ENCODE results near the gene ITCH.

Gene ITCH

DNA sequence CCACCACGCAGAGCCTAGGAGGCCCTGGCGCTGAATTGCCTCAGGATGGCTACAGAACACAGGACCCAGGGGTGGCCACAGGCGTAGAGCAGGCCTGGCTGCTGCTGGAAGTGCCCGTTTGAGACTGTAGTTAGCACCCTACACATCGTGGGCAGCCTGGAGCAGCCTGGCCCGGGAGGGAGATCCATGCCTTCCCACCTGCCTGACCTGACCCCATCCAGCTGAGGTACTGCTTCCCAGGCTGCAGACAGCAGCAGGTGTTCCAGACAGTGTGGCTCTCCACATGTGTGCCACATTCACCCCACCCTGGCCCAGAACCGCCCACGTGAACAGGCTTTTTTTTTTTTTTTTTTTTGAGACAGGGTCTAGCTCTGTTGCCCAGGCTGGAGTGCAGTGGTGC lies 174.6 kb downstream of the ITCH start:
- no peak for FAIRE-seq
- no peak for DNase-seq (ENCODE audit: insufficient read length, low spot score)
- TF ChIP-seq POU2F2 (IDR thresholded peaks at IDR 0.05; ENCODE audit: low read depth, low read length) = no peak
- no peak for TF ChIP-seq PAX5 (IDR thresholded peaks at IDR 0.05; ENCODE audit: insufficient read depth, low read length, severe bottlenecking)
- TF ChIP-seq POLR2AphosphoS5 (IDR thresholded peaks at IDR 0.05; ENCODE audit: low read depth, low read length) = no peak
- no peak for TF ChIP-seq TAF1 (IDR thresholded peaks at IDR 0.05; ENCODE audit: low read depth, low read length)
- TF ChIP-seq POLR2A (IDR thresholded peaks at IDR 0.05; ENCODE audit: low read depth, low read length) = no peak
- no peak for TF ChIP-seq SPI1 (IDR thresholded peaks at IDR 0.05; ENCODE audit: low read depth, low read length)

- DNase-seq (ENCODE audit: insufficient read length, low spot score) (peak; percentile 44), FAIRE-seq (peak; percentile 80)
- TF ChIP-seq SPI1 (IDR thresholded peaks at IDR 0.05; ENCODE audit: low read depth, low read length) = no peak
- TF ChIP-seq POU2F2 (IDR thresholded peaks at IDR 0.05; ENCODE audit: low read depth, low read length) = no peak
- TF ChIP-seq POLR2A (IDR thresholded peaks at IDR 0.05; ENCODE audit: low read depth, low read length) = no peak
- no peak for TF ChIP-seq TAF1 (IDR thresholded peaks at IDR 0.05; ENCODE audit: low read depth, low read length)
- TF ChIP-seq PAX5 (IDR thresholded peaks at IDR 0.05; ENCODE audit: insufficient read depth, low read length, severe bottlenecking) = no peak
- TF ChIP-seq POLR2AphosphoS5 (IDR thresholded peaks at IDR 0.05; ENCODE audit: low read depth, low read length) = no peak
These were observed 175.6 kb downstream of the ITCH start for GRCh38 chr20:34538671-34539123.

DNA sequence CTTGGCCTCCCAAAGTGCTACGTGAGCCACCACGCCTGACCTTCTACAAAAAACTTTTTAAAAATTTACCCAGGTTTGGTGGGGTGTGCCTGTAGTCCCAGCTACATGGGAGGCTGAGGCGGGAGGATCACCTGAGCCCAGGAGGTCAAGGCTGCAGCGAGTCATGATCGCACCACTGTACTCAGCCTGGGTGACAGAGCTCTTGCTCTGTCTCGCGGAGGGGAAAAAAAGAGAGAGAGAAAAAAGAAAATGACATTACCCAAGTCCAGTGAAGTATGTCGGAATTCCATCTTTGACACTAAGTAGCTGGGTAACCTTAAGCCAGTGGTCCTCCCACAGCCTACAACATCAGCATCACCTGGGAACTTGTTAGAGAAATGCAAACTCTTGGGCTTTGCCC lies 176.7 kb downstream of the ITCH start:
- no peak for TF ChIP-seq POLR2A (IDR thresholded peaks at IDR 0.05; ENCODE audit: low read depth, low read length)
- TF ChIP-seq PAX5 (IDR thresholded peaks at IDR 0.05; ENCODE audit: insufficient read depth, low read length, severe bottlenecking) = no peak
- TF ChIP-seq TAF1 (IDR thresholded peaks at IDR 0.05; ENCODE audit: low read depth, low read length) = no peak
- no peak for TF ChIP-seq POU2F2 (IDR thresholded peaks at IDR 0.05; ENCODE audit: low read depth, low read length)
- TF ChIP-seq POLR2AphosphoS5 (IDR thresholded peaks at IDR 0.05; ENCODE audit: low read depth, low read length) = no peak
- TF ChIP-seq SPI1 (IDR thresholded peaks at IDR 0.05; ENCODE audit: low read depth, low read length) = no peak
- DNase-seq (ENCODE audit: insufficient read length, low spot score) (no peak), FAIRE-seq (no peak)

- TF ChIP-seq POLR2AphosphoS5 (IDR thresholded peaks at IDR 0.05; ENCODE audit: low read depth, low read length) (no peak), POU2F2 (IDR thresholded peaks at IDR 0.05; ENCODE audit: low read depth, low read length) (no peak), SPI1 (IDR thresholded peaks at IDR 0.05; ENCODE audit: low read depth, low read length) (no peak), TAF1 (IDR thresholded peaks at IDR 0.05; ENCODE audit: low read depth, low read length) (no peak), POLR2A (IDR thresholded peaks at IDR 0.05; ENCODE audit: low read depth, low read length) (no peak), PAX5 (IDR thresholded peaks at IDR 0.05; ENCODE audit: insufficient read depth, low read length, severe bottlenecking) (no peak)
- FAIRE-seq = no peak
- DNase-seq (ENCODE audit: insufficient read length, low spot score) = no peak
These were observed 177.7 kb downstream of the ITCH start for GRCh38 chr20:34540596-34541263.

DNA sequence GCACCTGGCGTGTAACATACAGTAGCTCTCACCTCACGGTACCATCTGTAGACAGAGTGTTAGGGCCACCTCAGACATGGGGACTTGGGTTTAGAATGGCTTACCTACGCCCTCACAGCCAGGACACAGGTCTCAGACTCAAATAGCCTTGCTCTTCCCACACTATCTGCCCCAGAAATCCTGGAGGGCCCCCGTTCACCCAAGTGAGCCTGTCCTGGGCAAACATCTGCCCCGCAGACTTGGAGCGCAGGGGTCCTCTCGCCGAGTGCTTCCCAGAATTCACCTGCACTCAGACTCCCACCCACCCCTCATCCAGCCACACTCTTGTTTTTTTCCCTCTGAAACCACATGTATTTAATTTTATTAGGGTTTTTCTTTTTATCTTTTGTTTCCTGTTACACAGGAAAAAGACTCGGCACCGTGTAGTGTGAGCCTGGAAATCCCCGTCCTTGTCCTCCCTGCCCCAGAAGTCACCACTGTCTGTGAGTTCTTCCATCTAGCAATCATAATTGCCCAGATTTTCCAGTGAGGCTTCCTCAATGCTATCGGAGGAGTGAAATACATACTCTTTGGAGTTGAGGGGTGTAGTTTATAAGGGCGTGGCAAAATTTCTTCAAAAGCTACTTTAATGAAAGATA lies 178.3 kb downstream of the ITCH start:
- DNase-seq (ENCODE audit: insufficient read length, low spot score) (no peak), FAIRE-seq (no peak)
- no peak for TF ChIP-seq POU2F2 (IDR thresholded peaks at IDR 0.05; ENCODE audit: low read depth, low read length)
- TF ChIP-seq POLR2AphosphoS5 (IDR thresholded peaks at IDR 0.05; ENCODE audit: low read depth, low read length) = no peak
- TF ChIP-seq POLR2A (IDR thresholded peaks at IDR 0.05; ENCODE audit: low read depth, low read length) = no peak
- TF ChIP-seq PAX5 (IDR thresholded peaks at IDR 0.05; ENCODE audit: insufficient read depth, low read length, severe bottlenecking) = no peak
- TF ChIP-seq TAF1 (IDR thresholded peaks at IDR 0.05; ENCODE audit: low read depth, low read length) = no peak
- TF ChIP-seq SPI1 (IDR thresholded peaks at IDR 0.05; ENCODE audit: low read depth, low read length) = no peak

DNA sequence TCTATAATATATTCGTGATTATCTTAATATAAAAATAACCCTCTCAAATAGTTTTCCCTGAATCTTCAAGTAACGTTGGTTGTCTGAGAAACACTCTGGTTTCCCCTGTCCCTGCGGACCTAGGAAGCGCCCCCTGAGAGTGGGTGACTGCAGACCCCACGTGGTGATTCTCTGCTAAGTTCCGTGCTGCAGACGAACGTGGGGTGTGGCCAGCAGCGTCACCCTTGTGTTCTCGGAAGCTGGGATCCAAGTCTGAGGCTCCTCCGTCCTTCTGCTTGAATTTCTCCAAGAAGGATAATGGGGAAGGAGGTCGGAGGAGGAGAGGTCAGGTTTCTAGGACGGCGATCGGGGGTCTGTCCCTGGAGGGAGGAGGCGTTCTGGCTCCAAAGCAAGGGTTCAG lies 178.8 kb downstream of the ITCH start:
- TF ChIP-seq POLR2A (IDR thresholded peaks at IDR 0.05; ENCODE audit: low read depth, low read length) = no peak
- no peak for DNase-seq (ENCODE audit: insufficient read length, low spot score)
- no peak for FAIRE-seq

DNA sequence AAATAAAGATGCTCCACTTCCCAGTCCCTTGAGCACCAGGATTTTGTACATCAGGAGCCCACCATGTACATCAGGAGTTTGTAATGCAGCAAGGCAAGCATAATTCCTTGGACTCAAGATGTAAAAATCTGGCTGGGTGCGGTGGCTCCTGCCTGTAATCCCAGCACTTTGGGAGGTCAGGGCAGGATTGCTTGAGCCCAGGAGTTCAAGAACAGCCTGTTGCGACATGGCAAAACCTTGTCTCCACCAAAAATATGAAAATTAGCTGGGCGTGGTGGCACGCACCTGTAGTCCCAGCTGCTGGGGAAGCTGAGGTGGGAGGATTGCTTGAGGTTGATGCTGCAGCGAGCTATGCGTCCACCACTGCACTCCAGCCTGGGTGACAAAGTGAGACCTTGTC lies 179.4 kb downstream of the ITCH start:
- TF ChIP-seq SPI1 (IDR thresholded peaks at IDR 0.05; ENCODE audit: low read depth, low read length) = no peak
- no peak for TF ChIP-seq POLR2A (IDR thresholded peaks at IDR 0.05; ENCODE audit: low read depth, low read length)
- no peak for TF ChIP-seq TAF1 (IDR thresholded peaks at IDR 0.05; ENCODE audit: low read depth, low read length)
- TF ChIP-seq POLR2AphosphoS5 (IDR thresholded peaks at IDR 0.05; ENCODE audit: low read depth, low read length) = no peak
- TF ChIP-seq PAX5 (IDR thresholded peaks at IDR 0.05; ENCODE audit: insufficient read depth, low read length, severe bottlenecking) = no peak
- TF ChIP-seq POU2F2 (IDR thresholded peaks at IDR 0.05; ENCODE audit: low read depth, low read length) = no peak
- DNase-seq (ENCODE audit: insufficient read length, low spot score) (no peak), FAIRE-seq (no peak)

GRCh38 chr20:34543463-34544056 lies 180.5 kb downstream of the ITCH start:
- no peak for FAIRE-seq
- TF ChIP-seq PAX5 (IDR thresholded peaks at IDR 0.05; ENCODE audit: insufficient read depth, low read length, severe bottlenecking) (no peak), POLR2A (IDR thresholded peaks at IDR 0.05; ENCODE audit: low read depth, low read length) (no peak), POU2F2 (IDR thresholded peaks at IDR 0.05; ENCODE audit: low read depth, low read length) (no peak), SPI1 (IDR thresholded peaks at IDR 0.05; ENCODE audit: low read depth, low read length) (no peak), TAF1 (IDR thresholded peaks at IDR 0.05; ENCODE audit: low read depth, low read length) (no peak), POLR2AphosphoS5 (IDR thresholded peaks at IDR 0.05; ENCODE audit: low read depth, low read length) (no peak)
- no peak for DNase-seq (ENCODE audit: insufficient read length, low spot score)

DNA sequence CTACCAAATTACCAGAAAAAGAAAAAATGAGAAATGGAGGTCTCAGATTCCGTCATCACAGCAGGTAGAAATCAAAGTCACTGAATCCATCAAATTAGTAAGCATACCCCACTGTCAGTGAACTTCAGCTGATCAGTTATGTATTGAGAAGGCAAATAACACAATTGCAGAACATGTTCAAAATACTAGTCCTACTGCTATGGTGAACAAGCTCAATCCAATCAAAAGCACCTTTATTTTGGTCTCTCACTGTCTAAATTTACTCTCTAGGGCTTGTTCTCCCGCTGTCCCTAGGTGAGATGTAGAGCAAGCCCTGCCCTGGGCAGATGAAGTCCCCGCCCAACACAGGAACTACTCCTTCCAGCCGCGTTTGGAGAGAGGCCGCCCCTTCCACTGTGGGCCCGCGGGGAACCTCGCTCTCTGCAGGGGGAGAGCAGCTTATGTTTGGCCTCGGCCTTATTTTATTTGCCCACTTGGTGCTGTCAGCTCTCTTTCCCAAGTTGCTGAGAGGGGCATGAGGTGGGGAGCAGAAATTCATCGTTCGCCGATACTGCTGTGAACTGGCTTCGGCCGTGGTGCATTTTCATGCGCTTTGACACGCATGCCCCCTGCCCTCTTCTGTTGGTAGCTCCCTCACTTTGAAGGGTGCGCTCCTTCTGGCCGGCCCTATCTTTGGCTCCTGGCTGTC lies 181.2 kb downstream of the ITCH start:
- FAIRE-seq = no peak

More for the DNA sequence above, 181.2 kb downstream of the ITCH start:
- TF ChIP-seq SPI1 (IDR thresholded peaks at IDR 0.05; ENCODE audit: low read depth, low read length) = no peak
- no peak for DNase-seq (ENCODE audit: insufficient read length, low spot score)

Measured in GM12891 (cell line).